Pancreas (tissue), 10 donors: ENCODE data around the gene AKR1A1. TPM values are rescaled to one million over a fixed set of nuclear protein-coding genes. Genes with fewer than 3 reads are reported as not detected.

Source experiments
- ATAC-seq, 4 donors: fragments of 200-7000 bp; cut with Tn5 transposase; one replicate each; pipeline versions ENCODE4 v1.8.0 to v1.9.1; 2020; ENCODE audit warnings: mild to moderate bottlenecking in 4 of 4, moderate library complexity in 4 of 4
- DNase-seq, 6 donors: peaks; one replicate each; pipeline ENCODE4 v3.0.0-alpha.2; 2020
- FAIRE-seq: peaks from 2 replicates; lab custom pipeline; 2012; peaks lifted over from hg19 to GRCh38; lab: Jason Lieb, UNC
- H3K27ac ChIP-seq, 4 donors: fragments of 200-600 bp; sonication (generic); 1 replicate in 3 of 4; 2 replicates in 1 of 4; pipeline versions ENCODE4 v1.5.0 to v1.8.0; 2020
- H3K27me3 ChIP-seq, 4 donors: fragments of 200-600 bp; one replicate each; pipeline ENCODE4 v1.8.0; 2021
- H3K36me3 ChIP-seq, 3 donors: fragments of 200-600 bp; sonication (generic) in 1 of 3; one replicate each; pipeline versions ENCODE4 v1.5.0 to v1.8.0; 2020 to 2021
- H3K4me1 ChIP-seq, 3 donors: fragments of 200-600 bp; one replicate each; pipeline ENCODE4 v1.8.0; 2021
- H3K4me3 ChIP-seq, 4 donors: fragments of 200-600 bp; sonication (generic) in 2 of 4; one replicate each; pipeline versions ENCODE4 v1.5.0 to v1.8.0; 2020 to 2021
- H3K9me3 ChIP-seq, 4 donors: fragments of 200-600 bp; one replicate each; pipeline ENCODE4 v1.8.0; 2021
- CTCF ChIP-seq, 4 donors: fragments of 200-600 bp; sonication (generic) in 3 of 4; IDR thresholded peaks; one replicate each; pipeline versions ENCODE4 v1.5.0 to v1.8.0; 2021; ENCODE audit warnings: antibody characterized with exemption in 4 of 4
- WGBS, 2 donors: extraction: QIAGEN DNeasy Blood & Tissue Kit; methylation state at CpG; one replicate each; pipeline ENCODE4 v1.1.7; 2013; 5-methylcytosine and 5-hydroxymethylcytosine counted together
- intact Hi-C, 3 donors: fragments of 100-400 bp; cut with DNase I; formaldehyde crosslinking; loops; one replicate each; pipeline versions ENCODE4 v1.11.1 to v1.14.2; 2022
- polyA plus RNA-seq, 2 donors: library from polyadenylated mRNA; stranded (reverse); fragments of 200-250 nt; gene quantifications; one replicate each; pipeline ENCODE4 v1.2.3, GENCODE V29; 2013
- total RNA-seq, 6 donors: library from RNA; stranded (reverse); fragmentation: NEBNext Ultra II Directional in 4 of 6; extraction: Animal tissue kit (Norgen Biotek cat#: 25700) in 4 of 6; gene quantifications; one replicate each; pipeline versions ENCODE4 v1.2.1 to v1.2.4, GENCODE V29; 2021 to 2023
- donor health status: healthy with polysubstance abuse.
- donor health status: DM: no; HTN: no; CAD: no; lungs with moderate emphysema.
- donor health status: DM: no; HTN: no; CAD: no.
- donor health status: control.
- donor health status: control.
- donor health status: Bipolar disorder and iron deficiency.
- donor health status: DM: yes; HTN: yes; CAD: no.
- donor health status: DM: no; HTN: no; CAD: no.
- donor health status: DM: no; HTN: no; CAD: no.
- donor health status: DM: yes; HTN: yes; CAD: no.

The AKR1A1 gene
- 100 to 1,000 TPM in 3 of 6 donors, 10 to 100 TPM in 3; 77.6 to 127 (median 110) TPM for total RNA-seq
- 100 to 1,000 TPM; 133 to 138 TPM for polyA plus RNA-seq

GRCh38 chr1:45550401-45551351 lies at the start of gene AKR1A1:
AKR1A1 (plus strand) TSS chr1:45550826; CDS start chr1:45561795, 10,969 bp downstream.
- no peak for TF ChIP-seq CTCF (IDR thresholded peaks at IDR 0.05)
- peaks cover 3 to 16% (median 8%) of the 10 kb centered on the region in 3 donors for H3K4me1 ChIP-seq
- no peaks in the 10 kb centered on the region for H3K9me3 ChIP-seq
- no peaks in the 10 kb centered on the region for H3K27me3 ChIP-seq
- H3K36me3 ChIP-seq: no peaks in the 10 kb centered on the region
- WGBS, 2 donors: 2% methylated on average over 47 of the region's 47 CpGs
- peak; percentile 88 to 96 (median 92) for DNase-seq
- H3K4me3 ChIP-seq: peak within 1 kb of the TSS; percentile 41 to 81 (median 64)
- intact Hi-C loops: loop anchor here in 1 of 3 donors (5.0 kb wide), 1 partner anchor 33 kb away; no protein-coding TSS in a partner anchor
- peak within 1 kb of the TSS; percentile 77 to 92 (median 88) for H3K27ac ChIP-seq
- no peak for FAIRE-seq
- peak; percentile 95 to 98 (median 96) for ATAC-seq

DNA sequence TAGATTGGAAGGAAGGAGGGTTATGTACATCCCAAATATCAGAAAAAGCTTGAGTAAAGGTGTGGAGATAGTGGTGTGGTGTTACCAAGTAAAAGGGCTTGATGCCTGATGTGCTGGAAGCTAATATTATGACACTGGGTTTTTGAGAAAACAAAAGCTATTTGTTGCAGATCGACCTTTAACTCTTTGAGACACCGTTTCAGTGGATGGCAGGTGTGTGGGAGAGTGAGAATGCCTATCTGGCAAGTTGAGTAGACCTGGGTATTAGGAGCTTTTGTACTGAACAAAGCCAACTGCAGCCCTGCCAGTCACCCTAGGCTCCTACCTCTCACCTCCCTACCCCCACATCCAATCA lies 49.1 kb upstream of the AKR1A1 start:
- Histone ChIP-seq H3K4me1 (peaks cover 0 to 18% (median 5%) of the 10 kb centered on the region in 3 donors), H3K9me3 (no peaks in the 10 kb centered on the region), H3K4me3 (no peak overlapping the region), H3K27me3 (no peaks in the 10 kb centered on the region), H3K36me3 (no peaks in the 10 kb centered on the region), H3K27ac (no peak overlapping the region)
- 43 to 48% methylated on average over 2 of the region's 2 CpGs for WGBS, 2 donors
- no peak for TF ChIP-seq CTCF (IDR thresholded peaks at IDR 0.05)
- ATAC-seq: no peak
- intact Hi-C loops: no loop called here
- no peak for FAIRE-seq
- DNase-seq: no peak

- no peak overlapping the region for H3K4me3 ChIP-seq
- H3K27me3 ChIP-seq: no peaks in the 10 kb centered on the region
- intact Hi-C loops: no loop called here
- peaks cover 0 to 1% (median under 1%) of the 10 kb centered on the region in 3 donors for H3K36me3 ChIP-seq
- no peak overlapping the region for H3K27ac ChIP-seq
- H3K9me3 ChIP-seq: no peaks in the 10 kb centered on the region
- ATAC-seq (no peak), FAIRE-seq (no peak), DNase-seq (no peak)
- H3K4me1 ChIP-seq: peaks cover 0 to 18% (median 5%) of the 10 kb centered on the region in 3 donors
- TF ChIP-seq CTCF (IDR thresholded peaks at IDR 0.05): no peak
- WGBS, 2 donors: 94% methylated on average over 14 of the region's 14 CpGs
Observed at GRCh38 chr1:45503462-45504360, 46.9 kb upstream of the AKR1A1 start.

GRCh38 chr1:45507195-45507594 lies 43.4 kb upstream of the AKR1A1 start:
- intact Hi-C loops: no loop called here
- Histone ChIP-seq H3K9me3 (no peaks in the 10 kb centered on the region), H3K27ac (no peak overlapping the region), H3K27me3 (no peaks in the 10 kb centered on the region), H3K4me1 (no peaks in the 10 kb centered on the region), H3K36me3 (peaks cover 3 to 25% (median 17%) of the 10 kb centered on the region in 3 donors), H3K4me3 (no peak overlapping the region)
- no peak for TF ChIP-seq CTCF (IDR thresholded peaks at IDR 0.05)
- DNase-seq: no peak
- FAIRE-seq: no peak
- ATAC-seq: no peak
- WGBS, 2 donors: 89 to 94% methylated on average over 6 of the region's 6 CpGs
